GM23338 (cell line): ENCODE results near the gene MTURN. TPM values are rescaled to one million over a fixed set of nuclear protein-coding genes. Genes with fewer than 3 reads are reported as not detected.

Experiments used
- ATAC-seq: fragments of 200-7000 bp; cut with Tn5 transposase; 3 replicates; pipeline ENCODE4 v1.9.1; 2020
- DNase-seq: peaks from one replicate; pipeline ENCODE4 v3.0.0-alpha.2; 2015; ENCODE audit warnings: low spot score
- H2AFZ ChIP-seq: fragments of 200-600 bp; sonication (generic); 2 replicates; pipeline ENCODE4 v1.8.0; 2016; ENCODE audit warnings: antibody characterized with exemption, mild to moderate bottlenecking, moderate library complexity
- H3F3A ChIP-seq: fragments of 200-600 bp; sonication (generic); replicated peaks from 2 replicates; pipeline ENCODE4 v1.8.0; 2017; ENCODE audit warnings: antibody characterized with exemption, mixed run types, low read depth
- H3K27ac ChIP-seq: fragments of 200-600 bp; sonication (generic); 2 replicates; pipeline ENCODE4 v1.6.1; 2016; ENCODE audit warnings: low read depth
- H3K27me3 ChIP-seq: fragments of 200-600 bp; sonication (generic); 2 replicates; pipeline ENCODE4 v1.8.0; 2016; ENCODE audit warnings: mild to moderate bottlenecking, mixed run types, moderate library complexity; ENCODE audit not compliant: insufficient read depth
- H3K36me3 ChIP-seq: fragments of 200-600 bp; sonication (generic); 2 replicates; pipeline ENCODE4 v1.8.0; 2016; ENCODE audit warnings: mild to moderate bottlenecking; ENCODE audit not compliant: insufficient read depth
- H3K4me1 ChIP-seq: fragments of 200-600 bp; sonication (generic); 2 replicates; pipeline ENCODE4 v1.8.0; 2016; ENCODE audit warnings: mild to moderate bottlenecking, moderate library complexity; ENCODE audit not compliant: insufficient read depth
- H3K4me2 ChIP-seq: fragments of 200-600 bp; sonication (generic); 2 replicates; pipeline ENCODE4 v1.7.1; 2017; ENCODE audit warnings: mixed run types
- H3K4me3 ChIP-seq: fragments of 200-600 bp; sonication (generic); 2 replicates; pipeline ENCODE4 v1.6.1; 2016; ENCODE audit warnings: mixed run types
- H3K79me2 ChIP-seq: fragments of 200-600 bp; sonication (generic); replicated peaks from 2 replicates; pipeline ENCODE4 v1.8.0; 2017; ENCODE audit warnings: mild to moderate bottlenecking; ENCODE audit not compliant: insufficient read depth
- H3K9me2 ChIP-seq: fragments of 200-600 bp; sonication (generic); 2 replicates; pipeline ENCODE4 v1.8.0; 2017; ENCODE audit not compliant: insufficient read depth
- H4K20me1 ChIP-seq: fragments of 200-600 bp; sonication (generic); replicated peaks from 2 replicates; pipeline ENCODE4 v1.8.0; 2017; ENCODE audit warnings: mild to moderate bottlenecking; ENCODE audit not compliant: insufficient read depth
- H3K27ac Mint-ChIP-seq: 2 replicates; pipeline ENCODE4 v1.8.0; 2020; ENCODE audit warnings: inconsistent platforms, mild to moderate bottlenecking, moderate library complexity, mixed read lengths
- H3K27me3 Mint-ChIP-seq: 3 replicates; pipeline ENCODE4 v1.8.0; 2022; ENCODE audit warnings: low read depth, mild to moderate bottlenecking, moderate library complexity, mixed read lengths, inconsistent platforms; ENCODE audit not compliant: insufficient read depth, poor library complexity
- H3K36me3 Mint-ChIP-seq: 3 replicates; pipeline ENCODE4 v1.8.0; 2021; ENCODE audit warnings: low read depth, mild to moderate bottlenecking, inconsistent platforms, moderate library complexity, mixed read lengths
- H3K4me1 Mint-ChIP-seq: 3 replicates; pipeline ENCODE4 v1.8.0; 2020; ENCODE audit warnings: mild to moderate bottlenecking, inconsistent platforms, mixed read lengths
- H3K4me3 Mint-ChIP-seq: 3 replicates; pipeline ENCODE4 v1.8.0; 2021; ENCODE audit warnings: moderate library complexity, mild to moderate bottlenecking, inconsistent platforms, mixed read lengths
- H3K9me3 Mint-ChIP-seq: 3 replicates; pipeline ENCODE4 v1.8.0; 2020; ENCODE audit warnings: moderate library complexity, mild to moderate bottlenecking, inconsistent platforms, mixed read lengths
- CREB1 ChIP-seq: fragments of 250-450 bp; sonication (Bioruptor Pico); IDR thresholded peaks from 2 replicates; pipeline ENCODE4 v1.5.0; 2020; ENCODE audit warnings: low read depth, mild to moderate bottlenecking, moderate library complexity
- ETS1 ChIP-seq: IDR thresholded peaks from 2 replicates; pipeline ENCODE4 v1.6.1; 2016; ENCODE audit warnings: antibody characterized with exemption
- EZH2phosphoT487 ChIP-seq: fragments of 200-600 bp; sonication (generic); IDR thresholded peaks from one replicate; pipeline ENCODE4 v1.8.1; 2018; ENCODE audit warnings: antibody characterized with exemption; ENCODE audit not compliant: unreplicated experiment
- JUNB ChIP-seq: IDR thresholded peaks from one replicate; pipeline ENCODE4 v1.6.1; 2016; ENCODE audit warnings: antibody characterized with exemption; ENCODE audit not compliant: unreplicated experiment
- NANOG ChIP-seq: IDR thresholded peaks from 2 replicates; pipeline ENCODE4 v1.6.1; 2016; ENCODE audit warnings: antibody characterized with exemption, borderline replicate concordance
- POLR2AphosphoS5 ChIP-seq: IDR thresholded peaks from 2 replicates; pipeline ENCODE4 v1.6.1; 2016; ENCODE audit warnings: antibody characterized with exemption, low read depth
- ZNF331 ChIP-seq: fragments of 250-450 bp; sonication (Bioruptor Pico); IDR thresholded peaks from 2 replicates; pipeline ENCODE4 v1.5.0; 2020; ENCODE audit warnings: low read depth, mild to moderate bottlenecking, moderate library complexity
- ZNF462 ChIP-seq: fragments of 250-450 bp; sonication (Bioruptor Pico); IDR thresholded peaks from 2 replicates; pipeline ENCODE4 v1.5.0; 2020; ENCODE audit warnings: mild to moderate bottlenecking, moderate library complexity
- polyA plus RNA-seq: library from polyadenylated mRNA; unstranded; fragments of >200 nt; fragmentation: Nextera tagmentation; extraction: Ambion mirVana; gene quantifications from 2 replicates; pipeline ENCODE4 v1.2.1, GENCODE V29; 2016
- total RNA-seq: library from RNA; depleted of rRNA; stranded (reverse); fragments of >200 nt; shearing (Covaris generic); gene quantifications from 2 replicates; pipeline ENCODE4 v1.2.3, GENCODE V29; 2014

Gene MTURN
- total and polyA plus RNA-seq, 2 experiments from 2014 or later = 3.1 to 8.7 TPM

DNA sequence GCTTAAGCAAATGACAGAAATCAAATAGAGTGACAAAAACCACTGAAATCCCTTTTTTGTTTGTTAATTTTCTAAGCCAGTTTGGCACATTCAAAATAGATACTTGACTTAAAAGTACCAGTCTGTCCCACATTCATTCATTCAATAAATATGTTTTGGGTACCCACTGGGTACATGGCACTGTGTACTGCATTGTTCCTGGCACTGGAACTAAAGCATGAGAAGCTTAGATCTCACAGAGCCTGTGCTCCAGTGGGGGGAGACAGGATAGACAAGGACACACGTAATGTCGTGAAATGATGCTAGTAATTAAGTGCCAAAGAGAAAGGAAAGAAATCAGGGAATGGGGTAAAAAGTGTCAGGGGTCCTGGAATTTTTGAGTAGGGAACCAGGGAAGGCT is 13.0 kb downstream of the MTURN start:
- Histone ChIP-seq H3K4me1 (0 out of 2 replicates have a peak, but pooled peaks cover 4% of the 10 kb centered on the region), H3K36me3 (no peaks in the 10 kb centered on the region), H3K4me3 (no peak overlapping the region), H4K20me1 (peaks cover 7% of the 10 kb centered on the region; the same call in 1 of the 2 replicates), H3K27me3 (no peaks in the 10 kb centered on the region), H2AFZ (no peak overlapping the region), H3K27ac (no peak overlapping the region), H3K9me2 (no peaks in the 10 kb centered on the region), H3K4me2 (no peak overlapping the region), H3K79me2 (no peaks in the 10 kb centered on the region; the same call in 1 of the 2 replicates), H3F3A (no peaks in the 10 kb centered on the region)
- H3K4me3 Mint-ChIP-seq = no peak overlapping the region
- DNase-seq (no peak), ATAC-seq (no peak)
- no peak overlapping the region for H3K27ac Mint-ChIP-seq
- no peaks in the 10 kb centered on the region for H3K4me1 Mint-ChIP-seq
- TF ChIP-seq ZNF331 (CRISPR knock-in tag) = no peak
- TF ChIP-seq ETS1 = no peak
- TF ChIP-seq EZH2phosphoT487 = no peak
- no peak for TF ChIP-seq ZNF462 (CRISPR knock-in tag)
- no peak for TF ChIP-seq JUNB
- no peak for TF ChIP-seq CREB1 (CRISPR knock-in tag)
- no peak for TF ChIP-seq NANOG
- no peak for TF ChIP-seq POLR2AphosphoS5
- no peaks in the 10 kb centered on the region for H3K9me3 Mint-ChIP-seq
- no peaks in the 10 kb centered on the region for H3K36me3 Mint-ChIP-seq
- no peaks in the 10 kb centered on the region for H3K27me3 Mint-ChIP-seq
